ENCODE results near the gene PCP4.

PCP4 gene

DNA sequence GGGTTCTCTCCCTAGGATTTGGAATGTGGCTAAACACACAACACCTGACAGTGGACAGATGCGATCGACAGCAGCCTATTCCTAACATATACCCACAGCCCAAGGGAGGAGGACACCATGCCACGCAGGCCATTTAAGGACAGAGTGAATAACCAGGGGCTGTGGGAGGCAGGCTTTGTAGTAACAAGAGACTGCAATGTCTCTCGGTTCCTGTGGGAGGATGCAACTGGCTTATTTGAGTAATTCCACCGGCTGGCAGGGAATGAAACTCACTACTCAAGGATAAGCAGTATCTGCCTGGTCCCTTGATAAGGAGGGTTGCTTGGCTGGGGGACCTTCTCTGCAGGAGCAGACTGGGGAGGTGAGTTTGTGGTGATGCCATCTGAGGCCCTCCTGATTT is 109.6 kb downstream of the PCP4 start:
- no peak for DNase-seq (ENCODE audit: low read depth)
